SH-SY5Y (cell line): ENCODE results near the gene MAGEB2.

ENCODE experiments used
- GATA2 ChIP-seq: IDR thresholded peaks from 2 replicates; pipeline ENCODE4 v1.6.1; 2011; ENCODE audit warnings: mild to moderate bottlenecking, low read depth, low read length
- GATA3 ChIP-seq: IDR thresholded peaks from 2 replicates; pipeline ENCODE4 v1.6.1; 2011; ENCODE audit warnings: low read depth, mild to moderate bottlenecking, low read length, moderate library complexity

GRCh38 chrX:30246769-30247489 is 31.6 kb downstream of the MAGEB2 start, which contains the start of gene MAGEB1:
- TF ChIP-seq GATA2 (no peak), GATA3 (no peak)
